Activated CD8-positive, alpha-beta memory T cell treated with anti-CD3 and anti-CD28 coated beads for 24 hours (primary cell): ENCODE results near the gene ZNF763.
"Not testable (repeated sequence)": the region's sequence is repeated elsewhere in the genome, so short reads cannot be mapped to it uniquely, and the experiment has no call there.

Experiments
- DNase-seq: peaks from one replicate; pipeline ENCODE4 v3.0.0-alpha.2; 2020

Gene ZNF763

GRCh38 chr19:11964858-11965645 is at the start of gene ZNF763:
Gene ZNF763, plus strand, starts transcription at chr19:11965040. Its CDS starts 169 bp downstream, at chr19:11965209.
- DNase-seq: peak; percentile 94

DNA sequence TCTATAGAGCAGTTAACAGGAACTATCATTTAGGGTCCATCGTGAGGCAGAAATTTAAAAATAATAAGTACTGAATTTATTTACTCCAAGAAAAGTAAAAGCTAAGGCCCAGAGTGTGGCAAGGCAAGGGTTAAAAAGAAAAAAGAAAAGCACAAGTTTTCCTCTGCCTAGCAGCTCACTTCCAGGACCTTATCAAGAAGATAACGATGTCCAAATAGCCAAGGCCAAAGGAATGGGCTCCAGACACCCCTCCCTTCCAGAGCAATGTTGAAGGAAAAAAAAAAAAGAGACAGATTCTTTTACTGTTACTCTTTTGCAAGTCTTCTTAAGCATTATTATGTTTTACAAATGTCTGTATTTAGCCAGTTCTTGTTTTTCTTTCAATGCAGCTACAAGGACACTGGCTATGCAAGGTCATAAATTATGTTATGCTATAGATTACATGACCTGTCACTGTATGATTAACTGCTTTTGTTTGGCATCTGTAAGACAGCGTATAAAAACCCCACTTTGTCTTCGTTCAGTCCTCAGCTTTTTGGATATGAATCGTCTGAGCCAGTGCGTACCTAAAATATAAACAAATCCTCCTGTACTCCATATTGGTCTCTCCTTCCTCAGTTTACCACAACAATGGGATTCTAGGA is 42.9 kb upstream of the ZNF763 start:
- no peak for DNase-seq

- peak; percentile 97 for DNase-seq
These were observed 39.8 kb upstream of the ZNF763 start, which contains the start of gene ZNF700 for GRCh38 chr19:11924886-11925650. Gene ZNF700, plus strand, starts transcription at chr19:11925107. Its CDS starts 104 bp downstream, at chr19:11925211.

GRCh38 chr19:11925651-11926187 is 39.1 kb upstream of the ZNF763 start:
- not testable (repeated sequence) for DNase-seq

DNA sequence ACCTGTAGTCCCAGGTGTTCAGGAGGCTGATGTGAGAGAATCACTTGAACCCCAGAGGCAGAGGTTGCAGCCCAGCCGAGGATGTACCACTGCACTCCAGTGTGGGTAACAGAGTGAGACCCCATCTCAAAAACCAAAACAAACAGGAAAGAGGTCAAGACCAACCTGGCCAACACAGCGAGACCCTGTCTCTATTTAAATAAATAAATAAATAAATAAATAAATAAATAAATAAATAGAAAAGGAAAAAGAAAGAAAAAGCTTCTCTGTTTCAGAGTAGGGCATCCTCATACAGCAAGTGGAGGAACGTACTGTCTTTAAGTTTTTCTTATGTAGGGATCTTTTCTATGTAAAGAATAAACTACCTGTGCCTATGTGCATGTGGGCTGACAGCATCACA is 37.6 kb upstream of the ZNF763 start:
- no peak for DNase-seq

GRCh38 chr19:11931051-11931450 is 33.8 kb upstream of the ZNF763 start:
- no peak for DNase-seq

DNA sequence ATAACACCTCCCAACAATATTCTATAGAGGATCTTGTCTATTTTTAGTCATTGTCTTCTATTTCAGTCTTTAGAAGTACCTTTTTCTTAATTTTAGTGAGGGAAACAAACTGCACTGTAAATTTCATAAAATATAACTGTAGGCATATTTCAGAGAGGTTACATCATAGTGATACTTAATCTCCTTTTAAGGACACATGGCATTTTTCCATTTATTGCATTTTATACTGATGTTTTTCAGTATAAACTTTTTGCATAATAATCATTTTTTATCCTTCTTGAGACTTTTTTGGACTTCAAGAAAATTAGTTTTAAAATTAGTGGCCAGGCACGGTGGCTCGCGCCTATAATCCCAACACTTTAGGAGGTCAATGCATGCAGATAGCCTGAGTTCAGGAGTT is 33.3 kb upstream of the ZNF763 start:
- DNase-seq: no peak

GRCh38 chr19:11935829-11936228 is 29.0 kb upstream of the ZNF763 start:
- not testable (repeated sequence) for DNase-seq

DNA sequence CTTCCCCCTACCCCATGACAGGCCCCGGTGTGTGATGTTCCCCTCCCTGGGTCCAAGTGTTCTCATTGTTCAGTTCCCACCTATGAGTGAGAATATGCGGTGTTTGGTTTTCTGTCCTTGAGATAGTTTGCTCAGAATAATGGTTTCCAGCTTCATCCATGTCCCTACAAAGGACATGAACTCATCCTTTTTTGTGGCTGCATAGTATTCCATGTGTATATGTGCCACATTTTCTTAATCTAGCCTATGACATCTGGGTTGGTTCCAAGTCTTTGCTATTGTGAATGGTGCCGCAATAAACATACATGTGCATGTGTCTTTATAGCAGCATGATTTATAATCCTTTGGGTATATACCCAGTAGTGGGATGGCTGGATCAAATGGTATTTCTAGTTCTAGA is 26.5 kb upstream of the ZNF763 start:
- DNase-seq: not testable (repeated sequence)

DNA sequence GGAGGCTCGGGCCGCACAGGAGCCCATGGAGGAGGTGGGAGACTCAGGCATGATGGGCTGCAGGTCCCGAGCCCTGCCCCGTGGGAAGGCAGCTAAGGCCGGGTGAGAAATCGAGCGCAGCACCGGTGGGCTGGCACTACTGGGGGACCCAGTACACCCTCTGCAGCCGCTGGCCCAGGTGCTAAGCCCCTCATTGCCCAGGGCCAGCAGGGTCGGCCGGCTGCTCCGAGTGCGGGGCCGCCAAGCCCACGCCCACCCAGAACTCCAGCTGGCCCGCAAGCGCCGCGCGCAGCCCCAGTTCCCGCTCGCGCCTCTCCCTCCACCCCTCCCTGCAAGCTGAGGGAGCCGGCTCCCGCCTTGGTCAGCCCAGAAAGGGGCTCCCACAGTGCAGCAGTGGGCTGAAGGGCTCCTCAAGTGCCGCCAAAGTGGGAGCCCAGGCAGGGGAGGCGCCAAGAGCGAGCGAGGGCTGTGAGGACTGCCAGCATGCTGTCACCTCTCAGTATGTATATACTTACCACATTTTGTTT is 23.4 kb upstream of the ZNF763 start:
- DNase-seq: not testable (repeated sequence)

- no peak for DNase-seq
These were observed 22.6 kb upstream of the ZNF763 start for GRCh38 chr19:11942008-11942842.

DNA sequence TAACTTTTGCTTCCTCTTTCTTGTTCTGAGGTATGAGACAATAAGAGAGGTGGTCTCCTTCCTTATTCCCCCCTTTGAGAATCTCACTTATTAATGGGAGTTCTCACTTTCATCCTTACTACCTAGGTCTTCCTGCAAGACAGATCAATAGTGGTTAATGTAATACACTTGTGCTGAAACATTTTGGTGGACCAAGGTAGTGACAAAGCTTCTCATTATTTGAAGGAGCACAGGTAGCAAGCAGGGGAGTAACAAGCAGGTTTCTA is 22.1 kb upstream of the ZNF763 start:
- no peak for DNase-seq

- no peak for DNase-seq
These were observed 20.2 kb upstream of the ZNF763 start for GRCh38 chr19:11944656-11945055.

- no peak for DNase-seq
These were observed 16.2 kb upstream of the ZNF763 start for GRCh38 chr19:11948646-11949045.

DNA sequence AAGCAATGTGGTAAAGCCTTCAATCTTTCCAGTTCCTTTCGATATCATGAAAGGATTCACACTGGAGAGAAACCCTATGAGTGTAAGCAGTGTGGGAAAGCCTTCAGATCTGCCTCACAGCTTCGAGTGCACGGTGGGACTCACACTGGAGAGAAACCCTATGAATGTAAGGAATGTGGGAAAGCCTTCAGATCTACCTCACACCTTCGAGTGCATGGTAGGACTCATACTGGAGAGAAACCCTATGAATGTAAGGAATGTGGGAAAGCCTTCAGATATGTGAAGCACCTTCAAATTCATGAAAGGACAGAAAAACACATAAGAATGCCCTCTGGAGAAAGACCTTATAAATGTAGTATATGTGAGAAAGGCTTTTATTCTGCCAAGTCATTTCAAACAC is 15.6 kb upstream of the ZNF763 start:
- DNase-seq: no peak

DNA sequence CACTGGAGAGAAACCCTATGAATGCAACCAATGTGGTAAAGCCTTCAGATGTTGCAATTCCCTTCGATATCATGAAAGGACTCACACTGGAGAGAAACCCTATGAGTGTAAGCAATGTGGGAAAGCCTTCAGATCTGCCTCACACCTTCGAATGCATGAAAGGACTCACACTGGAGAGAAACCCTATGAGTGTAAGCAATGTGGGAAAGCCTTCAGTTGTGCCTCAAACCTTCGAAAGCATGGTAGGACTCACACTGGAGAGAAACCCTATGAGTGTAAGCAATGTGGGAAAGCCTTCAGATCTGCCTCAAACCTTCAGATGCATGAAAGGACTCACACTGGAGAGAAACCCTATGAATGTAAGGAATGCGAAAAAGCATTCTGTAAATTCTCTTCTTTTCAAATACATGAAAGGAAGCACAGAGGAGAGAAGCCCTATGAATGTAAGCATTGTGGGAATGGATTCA is 15.2 kb upstream of the ZNF763 start:
- not testable (repeated sequence) for DNase-seq

- DNase-seq: no peak
These were observed 14.5 kb upstream of the ZNF763 start for GRCh38 chr19:11950312-11950711.

GRCh38 chr19:11963566-11964355 is 1.1 kb upstream of the ZNF763 start:
- peak; percentile 87 for DNase-seq

DNA sequence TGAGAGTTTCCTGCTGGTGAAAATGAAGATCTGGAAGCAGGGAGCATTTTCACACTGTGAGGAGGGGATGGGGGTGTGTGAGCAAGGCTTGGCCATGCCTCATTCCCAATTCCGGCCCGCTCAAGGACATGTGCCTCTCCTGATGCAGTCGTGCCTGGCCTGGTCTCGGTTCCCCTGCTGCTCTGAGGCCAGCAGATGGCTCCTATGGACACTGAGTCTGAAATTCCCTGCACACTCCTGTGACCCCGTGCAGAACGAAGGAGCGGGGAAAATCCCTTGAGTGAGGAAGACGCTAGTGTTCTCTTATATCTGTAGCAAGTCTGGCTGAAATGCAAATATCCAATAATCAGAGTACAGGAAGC is 363 bp upstream of the ZNF763 start:
- DNase-seq: no peak

GRCh38 chr19:11970174-11970573 is 5.3 kb downstream of the ZNF763 start:
- DNase-seq: no peak

DNA sequence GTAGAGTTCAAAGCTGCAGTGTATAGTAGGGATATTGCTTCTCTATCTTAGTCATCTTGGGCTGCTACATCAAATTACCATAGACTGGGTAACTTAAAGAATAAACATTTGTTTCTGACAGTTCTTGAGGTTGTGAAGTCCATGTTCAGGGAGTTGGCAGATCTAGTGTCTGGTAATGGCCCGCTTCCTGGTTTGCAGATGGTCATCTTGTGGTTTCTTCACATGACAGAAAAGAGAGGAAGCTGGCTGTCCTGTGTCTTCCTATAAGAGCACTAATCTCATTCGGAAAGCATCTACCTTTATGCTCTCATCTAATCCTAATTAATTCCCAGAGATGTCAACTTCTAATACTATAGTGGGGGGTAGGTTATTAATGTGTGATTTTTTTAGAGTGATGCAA is 6.2 kb downstream of the ZNF763 start:
- DNase-seq: no peak
